SJSA1 (cell line): ENCODE measurements around the gene TSPYL2. TPM values are rescaled to one million over a fixed set of nuclear protein-coding genes. Genes with fewer than 3 reads are reported as not detected.

ENCODE experiments used
- DNase-seq, 2 experiments: peaks; one replicate each; pipeline ENCODE4 v3.0.0-alpha.2; 2015 to 2020; ENCODE audit warnings: low spot score in 2 of 2, low read depth in 1 of 2
- H3K27ac ChIP-seq: fragments of 250-450 bp; sonication (Bioruptor Pico); 2 replicates; pipeline ENCODE4 v1.5.1; 2020; ENCODE audit warnings: mild to moderate bottlenecking, moderate library complexity
- H3K27me3 ChIP-seq: fragments of 250-450 bp; sonication (Bioruptor Pico); replicated peaks from 2 replicates; pipeline ENCODE4 v1.5.1; 2020; ENCODE audit warnings: mild to moderate bottlenecking, moderate library complexity
- H3K36me3 ChIP-seq: fragments of 250-450 bp; sonication (Bioruptor Pico); 2 replicates; pipeline ENCODE4 v1.5.1; 2020; ENCODE audit warnings: mild to moderate bottlenecking
- H3K4me1 ChIP-seq: fragments of 250-450 bp; sonication (Bioruptor Pico); replicated peaks from 2 replicates; pipeline ENCODE4 v1.6.1; 2021; ENCODE audit warnings: mild to moderate bottlenecking
- H3K4me3 ChIP-seq: fragments of 250-450 bp; sonication (Bioruptor Pico); 2 replicates; pipeline ENCODE4 v1.5.1; 2020; ENCODE audit warnings: mild to moderate bottlenecking
- H3K9me3 ChIP-seq: fragments of 250-450 bp; sonication (Bioruptor Pico); replicated peaks from 2 replicates; pipeline ENCODE4 v1.5.1; 2020; ENCODE audit warnings: mild to moderate bottlenecking
- total RNA-seq: library from RNA; depleted of rRNA; stranded (reverse); fragments of >200 nt; shearing (Covaris generic); gene quantifications from 2 replicates; pipeline ENCODE4 v1.2.3, GENCODE V29; 2014; rRNA removed

Gene TSPYL2
- total RNA-seq: 8.1 and 13.3 TPM in 2 replicates

DNA sequence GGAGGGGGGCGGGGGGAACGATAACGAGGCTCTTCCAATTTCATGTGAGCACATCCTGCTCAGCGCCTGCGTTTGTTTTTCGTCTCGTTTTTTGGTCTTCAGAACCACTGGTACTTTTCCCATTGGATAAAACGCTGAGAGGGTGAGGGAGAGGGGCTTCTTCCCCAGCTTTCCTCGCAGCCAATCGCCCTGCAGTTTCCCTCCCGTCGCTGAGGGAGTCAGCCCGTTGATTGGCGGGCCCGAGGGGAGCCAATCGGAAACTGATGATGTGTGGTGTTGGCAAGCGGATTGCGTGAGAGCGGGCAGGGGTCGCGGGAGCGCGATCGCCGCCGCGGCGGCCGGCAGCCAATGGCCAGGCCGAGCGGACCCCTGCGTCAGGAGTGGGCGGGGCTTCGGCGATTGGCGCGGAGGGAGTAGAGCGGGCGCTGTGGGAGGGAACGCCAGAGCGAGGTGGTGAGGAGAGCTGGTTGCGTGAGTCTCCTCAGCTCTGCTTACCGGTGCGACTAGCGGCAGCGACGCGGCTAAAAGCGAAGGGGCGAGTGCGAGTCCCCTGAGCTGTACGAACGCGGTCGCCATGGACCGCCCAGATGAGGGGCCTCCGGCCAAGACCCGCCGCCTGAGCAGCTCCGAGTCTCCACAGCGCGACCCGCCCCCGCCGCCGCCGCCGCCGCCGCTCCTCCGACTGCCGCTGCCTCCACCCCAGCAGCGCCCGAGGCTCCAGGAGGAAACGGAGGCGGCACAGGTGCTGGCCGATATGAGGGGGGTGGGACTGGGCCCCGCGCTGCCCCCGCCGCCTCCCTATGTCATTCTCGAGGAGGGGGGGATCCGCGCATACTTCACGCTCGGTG lies at the start of gene TSPYL2:
TSPYL2 (plus strand) TSS at position 443 of the 848 bp plus-strand sequence; CDS start at position 575, 132 bp downstream.
- H3K36me3 ChIP-seq: peaks cover 7% of the 10 kb centered on the region; the same call in 1 of the 2 replicates
- peak; percentile 94 for DNase-seq
- H3K27me3 ChIP-seq: no peaks in the 10 kb centered on the region
- H3K4me1 ChIP-seq: peaks cover 4% of the 10 kb centered on the region
- no peaks in the 10 kb centered on the region for H3K9me3 ChIP-seq
- H3K27ac ChIP-seq: peak within 1 kb of the TSS; percentile 60
- H3K4me3 ChIP-seq: peak within 1 kb of the TSS; percentile 74

DNA sequence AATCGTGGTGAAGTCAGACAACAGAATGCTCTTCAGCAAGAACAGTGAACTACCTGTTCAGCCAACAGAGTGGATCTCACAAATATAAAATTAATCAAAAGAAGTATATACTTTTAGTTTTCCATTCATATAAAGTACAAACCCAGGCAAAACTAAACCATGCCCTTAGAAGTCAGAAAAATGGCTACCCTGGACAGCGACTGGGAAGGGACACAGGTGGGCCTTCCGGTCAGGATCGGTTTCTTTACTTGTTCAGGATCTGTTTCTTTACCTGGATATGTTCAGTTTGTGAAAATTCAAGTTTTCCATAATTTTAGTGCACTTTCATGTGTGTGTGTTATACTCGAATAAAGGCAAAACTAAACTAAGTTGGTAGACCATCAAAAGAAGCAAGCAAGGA lies 46.0 kb upstream of the TSPYL2 start:
- H3K27me3 ChIP-seq: 0 out of 2 replicates have a peak, but pooled peaks cover 5% of the 10 kb centered on the region
- no peak overlapping the region for H3K27ac ChIP-seq
- no peaks in the 10 kb centered on the region for H3K4me1 ChIP-seq
- DNase-seq: no peak
- no peaks in the 10 kb centered on the region for H3K36me3 ChIP-seq
- no peak overlapping the region for H3K4me3 ChIP-seq
- no peaks in the 10 kb centered on the region for H3K9me3 ChIP-seq

DNA sequence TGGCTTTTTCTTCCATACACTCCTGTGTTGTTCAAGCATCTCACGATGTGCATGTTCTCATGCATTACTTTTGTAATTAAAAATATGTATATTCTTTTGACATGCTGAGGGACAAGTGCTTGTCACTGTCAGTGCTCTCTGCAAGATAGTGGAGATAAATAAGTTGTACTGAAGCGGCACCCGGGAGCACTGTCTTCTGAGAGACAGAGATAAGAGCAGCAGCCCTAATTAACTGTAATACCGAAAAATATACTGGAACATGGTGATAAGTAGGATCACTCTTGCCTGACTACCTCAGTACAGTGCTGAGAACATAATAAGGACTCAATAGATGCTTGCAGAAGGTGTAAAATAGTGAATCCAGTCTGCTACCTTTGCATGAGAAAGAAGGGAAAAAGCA lies 42.9 kb upstream of the TSPYL2 start:
- Histone ChIP-seq H3K9me3 (no peaks in the 10 kb centered on the region), H3K36me3 (no peaks in the 10 kb centered on the region), H3K27me3 (0 out of 2 replicates have a peak, but pooled peaks cover 7% of the 10 kb centered on the region), H3K4me1 (no peaks in the 10 kb centered on the region), H3K27ac (no peak overlapping the region), H3K4me3 (no peak overlapping the region)
- DNase-seq: no peak

DNA sequence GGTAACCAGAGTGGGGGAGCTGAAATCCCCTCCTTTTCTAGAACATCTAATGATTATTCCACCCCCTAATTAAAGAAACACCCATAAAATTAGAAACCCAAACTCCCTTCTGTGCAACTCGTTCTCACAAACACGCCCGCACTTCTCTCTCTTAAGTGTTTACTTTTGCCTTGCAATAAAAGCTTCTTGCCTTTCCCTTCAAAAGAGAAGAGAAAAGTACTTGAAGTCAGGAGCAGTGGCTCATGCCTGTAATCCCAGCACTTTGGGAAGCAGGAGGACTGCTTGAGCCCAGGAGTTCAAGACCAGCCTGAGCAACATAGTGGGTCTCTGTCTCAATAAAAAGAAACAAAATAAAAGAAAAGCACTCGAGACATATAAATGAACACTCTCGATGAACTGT lies 37.2 kb upstream of the TSPYL2 start:
- peaks cover 5% of the 10 kb centered on the region for H3K4me1 ChIP-seq
- H3K27me3 ChIP-seq: 0 out of 2 replicates have a peak, but pooled peaks cover 7% of the 10 kb centered on the region
- H3K9me3 ChIP-seq: no peaks in the 10 kb centered on the region
- DNase-seq: no peak
- no peaks in the 10 kb centered on the region for H3K36me3 ChIP-seq
- H3K27ac ChIP-seq: no peak overlapping the region
- H3K4me3 ChIP-seq: no peak overlapping the region

DNA sequence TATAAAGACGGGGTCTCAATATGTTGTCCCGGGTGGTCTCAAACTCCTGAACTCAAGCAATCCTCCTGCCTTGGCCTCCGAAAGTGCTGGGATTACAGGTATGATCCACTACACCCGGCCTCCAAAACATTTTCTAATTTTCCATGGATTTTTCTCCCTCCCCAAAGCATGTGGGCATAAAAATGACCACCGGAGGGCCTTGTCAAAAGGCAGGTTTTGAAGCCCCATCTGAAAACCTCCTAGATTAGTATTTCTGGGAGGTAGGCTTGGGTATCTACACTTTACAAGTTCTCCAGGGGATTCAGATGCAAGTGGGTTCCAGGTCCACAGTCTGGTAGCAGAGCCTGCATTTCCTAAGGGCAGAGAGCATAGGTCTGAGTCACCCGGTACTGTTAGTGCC lies 34.9 kb upstream of the TSPYL2 start:
- no peaks in the 10 kb centered on the region for H3K27me3 ChIP-seq
- no peak overlapping the region for H3K4me3 ChIP-seq
- no peak overlapping the region for H3K27ac ChIP-seq
- no peaks in the 10 kb centered on the region for H3K9me3 ChIP-seq
- peaks cover 5% of the 10 kb centered on the region for H3K4me1 ChIP-seq
- DNase-seq: no peak
- no peaks in the 10 kb centered on the region for H3K36me3 ChIP-seq

DNA sequence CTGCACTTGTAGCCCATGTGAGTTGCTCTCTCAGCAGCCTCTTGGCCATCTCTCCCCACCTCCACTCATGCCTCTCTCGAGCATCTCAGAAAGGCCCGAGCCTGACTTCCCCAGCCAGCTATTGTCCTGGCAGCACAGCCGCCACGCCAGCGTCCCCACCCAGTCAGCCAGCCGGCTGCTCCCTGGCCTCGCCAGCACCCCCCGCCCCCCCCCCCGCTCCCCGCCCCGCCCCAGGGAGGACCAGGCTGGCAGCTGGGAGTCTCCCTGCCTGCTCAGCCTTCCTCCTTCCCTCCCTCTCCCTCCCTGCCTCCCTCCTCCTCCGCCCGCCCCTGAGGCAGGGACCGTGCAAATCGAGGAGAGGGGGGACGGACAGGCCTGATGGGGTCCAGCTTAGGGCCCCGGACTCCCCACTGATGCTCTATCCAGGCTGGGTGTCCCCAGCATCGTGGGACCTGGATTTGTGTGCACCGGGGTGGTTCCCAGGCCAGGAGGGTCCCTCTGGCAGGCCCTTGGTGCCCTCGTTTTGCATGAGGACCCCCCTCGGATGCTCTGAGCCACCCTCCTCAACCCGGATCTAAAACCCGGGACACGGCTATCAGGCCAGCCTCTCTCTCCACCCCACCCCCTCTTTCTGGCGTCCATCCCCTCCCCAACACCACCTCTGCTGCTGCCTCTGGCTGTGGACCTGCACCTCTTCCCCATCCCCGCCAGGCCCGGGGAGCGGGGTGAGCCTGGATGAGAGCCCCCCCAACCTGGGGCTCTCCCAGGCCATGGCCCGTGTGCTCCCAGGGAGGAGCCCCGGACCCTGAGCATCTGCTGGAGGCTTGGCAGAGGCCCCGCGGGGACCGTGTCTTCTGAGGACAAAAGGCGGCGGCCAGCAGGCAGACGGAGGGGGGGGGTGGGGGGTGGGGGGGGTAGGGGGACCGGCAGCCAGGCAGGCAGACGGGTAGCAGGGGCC lies 33.7 kb upstream of the TSPYL2 start, which contains the start of gene GPR173:
GPR173 (plus strand) TSS at position 621 of the 958 bp plus-strand sequence. CDS start 27,833 bp downstream, outside the sequence.
- H3K4me3 ChIP-seq: peak within 1 kb of the TSS; percentile 40
- no peaks in the 10 kb centered on the region for H3K9me3 ChIP-seq
- H3K4me1 ChIP-seq: peaks cover 5% of the 10 kb centered on the region
- no peaks in the 10 kb centered on the region for H3K27me3 ChIP-seq
- H3K36me3 ChIP-seq: no peaks in the 10 kb centered on the region
- DNase-seq: peak; percentile 42 to 52
- H3K27ac ChIP-seq: no peak within 1 kb of the TSS

DNA sequence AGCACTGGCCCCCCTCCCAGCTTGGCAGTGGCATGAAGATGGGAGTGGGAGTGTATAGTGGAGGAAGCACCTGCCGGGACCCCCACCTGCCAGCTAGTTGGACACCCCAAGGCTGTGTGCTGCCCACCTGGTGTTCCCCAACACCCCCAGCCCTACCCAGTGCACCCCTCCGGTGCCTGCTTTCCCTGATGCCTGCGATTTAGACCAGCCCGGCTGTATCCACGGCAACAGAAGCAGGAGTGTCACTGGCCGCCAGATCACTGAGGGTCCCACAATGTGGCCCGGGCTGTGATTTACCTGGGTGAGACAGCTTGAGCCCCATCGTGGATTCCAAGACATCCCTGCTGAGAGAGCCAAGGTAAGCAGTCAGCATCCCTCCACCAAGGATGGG lies 33.0 kb upstream of the TSPYL2 start:
- no peak for DNase-seq
- Histone ChIP-seq H3K9me3 (no peaks in the 10 kb centered on the region), H3K27me3 (no peaks in the 10 kb centered on the region), H3K4me1 (peaks cover 5% of the 10 kb centered on the region), H3K4me3 (peak overlapping the region; percentile 40), H3K36me3 (no peaks in the 10 kb centered on the region), H3K27ac (no peak overlapping the region)

DNA sequence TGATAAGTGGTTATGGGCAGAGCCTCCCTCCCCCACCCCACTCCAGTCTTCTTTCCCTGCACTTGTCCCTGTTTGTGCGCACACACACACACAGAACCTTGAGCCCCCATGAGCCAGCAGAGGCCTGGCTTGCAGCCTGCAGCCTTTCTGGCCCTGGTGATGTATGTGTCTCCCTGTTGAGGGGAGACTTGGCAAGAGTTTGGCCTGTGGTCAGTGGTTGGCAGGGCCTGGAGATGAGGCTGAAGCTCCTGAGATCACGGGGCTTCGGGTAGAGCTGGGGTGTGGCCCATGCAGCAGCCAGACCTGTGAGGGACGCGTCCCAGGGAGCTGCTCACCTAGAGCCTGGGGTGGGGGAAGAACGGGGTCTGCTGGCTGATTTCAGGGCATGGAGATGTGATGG lies 31.3 kb upstream of the TSPYL2 start:
- no peaks in the 10 kb centered on the region for H3K9me3 ChIP-seq
- no peaks in the 10 kb centered on the region for H3K36me3 ChIP-seq
- no peak overlapping the region for H3K4me3 ChIP-seq
- no peaks in the 10 kb centered on the region for H3K27me3 ChIP-seq
- H3K27ac ChIP-seq: no peak overlapping the region
- peaks cover 5% of the 10 kb centered on the region for H3K4me1 ChIP-seq
- DNase-seq: no peak

DNA sequence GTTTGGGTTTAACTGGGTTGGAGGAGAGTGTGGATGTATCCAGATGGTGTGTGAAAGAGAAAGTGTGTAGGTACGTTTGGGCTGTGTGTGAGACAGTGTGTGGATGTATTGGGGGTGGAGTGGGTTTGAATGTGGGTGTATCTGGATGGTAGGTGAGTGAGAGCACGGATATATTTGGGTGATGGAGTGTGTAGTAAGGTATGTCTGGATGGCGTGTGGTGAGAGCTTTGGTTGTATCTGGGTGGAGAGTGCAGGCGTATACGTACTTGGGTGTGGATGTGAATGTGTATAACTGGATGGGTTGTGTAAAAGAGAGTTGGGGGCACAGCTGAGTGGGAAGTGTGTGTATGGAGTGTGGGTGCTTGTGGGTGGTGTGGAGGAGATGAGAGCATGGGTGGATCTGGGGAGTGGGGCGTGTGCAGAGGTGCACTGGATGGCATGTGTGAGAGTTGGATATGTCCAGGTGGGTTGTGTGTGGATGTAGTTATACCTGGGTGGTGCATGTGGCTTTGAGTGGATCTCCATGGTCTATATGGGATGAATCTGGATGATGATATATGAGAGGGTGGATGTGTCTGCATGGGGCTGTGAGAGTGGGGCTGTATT lies 26.8 kb upstream of the TSPYL2 start:
- no peak for DNase-seq
- no peaks in the 10 kb centered on the region for H3K27me3 ChIP-seq
- H3K4me1 ChIP-seq: no peaks in the 10 kb centered on the region
- H3K4me3 ChIP-seq: no peak overlapping the region
- no peaks in the 10 kb centered on the region for H3K9me3 ChIP-seq
- H3K27ac ChIP-seq: no peak overlapping the region
- H3K36me3 ChIP-seq: no peaks in the 10 kb centered on the region

DNA sequence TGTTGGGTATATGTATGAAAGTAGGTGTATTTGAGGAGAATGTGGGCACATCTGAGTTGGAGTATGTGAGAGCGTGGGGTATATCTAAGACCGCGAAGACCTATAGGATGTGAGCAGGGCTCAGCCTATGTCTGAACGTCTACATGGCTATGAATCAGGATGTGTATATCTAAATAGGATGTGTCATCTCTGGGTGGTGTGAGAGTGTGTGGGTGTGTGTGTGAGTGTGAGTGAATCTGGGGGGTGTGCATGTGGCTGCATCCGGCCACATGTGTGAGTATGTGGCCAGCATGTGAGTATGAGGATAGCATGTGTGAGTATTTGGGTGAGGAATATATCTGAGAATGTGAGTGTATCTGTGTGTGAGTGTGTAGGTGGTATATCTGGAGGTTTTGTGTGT lies 25.9 kb upstream of the TSPYL2 start:
- Histone ChIP-seq H3K27ac (no peak overlapping the region), H3K36me3 (no peaks in the 10 kb centered on the region), H3K4me3 (no peak overlapping the region), H3K27me3 (no peaks in the 10 kb centered on the region), H3K4me1 (no peaks in the 10 kb centered on the region), H3K9me3 (no peaks in the 10 kb centered on the region)
- no peak for DNase-seq

DNA sequence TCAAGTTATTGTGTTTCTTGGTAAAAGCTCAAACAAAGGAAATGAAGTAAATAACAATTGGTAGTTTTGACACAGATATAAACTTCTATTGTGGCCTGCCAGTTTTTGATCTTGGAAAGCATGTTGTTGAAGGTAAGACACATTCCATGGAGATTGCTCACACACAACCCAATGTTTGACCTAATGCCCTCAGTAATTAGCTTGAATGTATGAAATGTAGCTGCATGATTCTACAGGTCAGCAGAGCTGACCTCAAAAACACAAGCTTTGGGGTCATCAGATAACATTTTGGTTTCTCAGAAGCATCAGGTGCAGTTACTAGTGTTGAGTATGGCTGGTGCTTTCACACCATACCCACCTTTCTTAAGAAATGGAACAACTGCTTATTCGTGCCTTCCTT lies 17.1 kb upstream of the TSPYL2 start:
- H3K27ac ChIP-seq: no peak overlapping the region
- H3K4me1 ChIP-seq: no peaks in the 10 kb centered on the region
- H3K36me3 ChIP-seq: no peaks in the 10 kb centered on the region
- H3K27me3 ChIP-seq: no peaks in the 10 kb centered on the region
- no peaks in the 10 kb centered on the region for H3K9me3 ChIP-seq
- DNase-seq: no peak
- H3K4me3 ChIP-seq: no peak overlapping the region

DNA sequence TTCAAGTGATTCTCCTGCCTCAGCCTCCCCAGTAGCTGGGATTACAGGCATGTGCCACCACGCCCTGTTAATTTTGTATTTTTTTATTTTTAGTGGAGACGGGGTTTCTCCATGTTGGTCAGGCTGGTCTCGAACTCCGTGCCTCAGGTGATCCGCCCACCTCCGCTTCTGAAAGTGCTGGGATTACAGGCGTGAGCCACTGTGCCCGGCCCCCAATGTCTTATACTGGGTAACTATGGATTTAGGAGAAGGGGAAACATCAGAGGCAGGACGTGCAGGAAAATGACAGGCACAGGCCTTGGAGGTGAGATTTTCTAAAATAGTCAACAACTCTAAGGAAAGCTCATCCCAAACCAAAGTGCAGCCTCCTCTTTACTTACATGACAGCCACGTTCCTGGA lies 11.1 kb upstream of the TSPYL2 start:
- H3K27me3 ChIP-seq: no peaks in the 10 kb centered on the region
- H3K9me3 ChIP-seq: no peaks in the 10 kb centered on the region
- no peaks in the 10 kb centered on the region for H3K36me3 ChIP-seq
- H3K27ac ChIP-seq: no peak overlapping the region
- 0 out of 2 replicates have a peak, but pooled peaks cover 3% of the 10 kb centered on the region for H3K4me1 ChIP-seq
- no peak overlapping the region for H3K4me3 ChIP-seq
- DNase-seq: no peak

DNA sequence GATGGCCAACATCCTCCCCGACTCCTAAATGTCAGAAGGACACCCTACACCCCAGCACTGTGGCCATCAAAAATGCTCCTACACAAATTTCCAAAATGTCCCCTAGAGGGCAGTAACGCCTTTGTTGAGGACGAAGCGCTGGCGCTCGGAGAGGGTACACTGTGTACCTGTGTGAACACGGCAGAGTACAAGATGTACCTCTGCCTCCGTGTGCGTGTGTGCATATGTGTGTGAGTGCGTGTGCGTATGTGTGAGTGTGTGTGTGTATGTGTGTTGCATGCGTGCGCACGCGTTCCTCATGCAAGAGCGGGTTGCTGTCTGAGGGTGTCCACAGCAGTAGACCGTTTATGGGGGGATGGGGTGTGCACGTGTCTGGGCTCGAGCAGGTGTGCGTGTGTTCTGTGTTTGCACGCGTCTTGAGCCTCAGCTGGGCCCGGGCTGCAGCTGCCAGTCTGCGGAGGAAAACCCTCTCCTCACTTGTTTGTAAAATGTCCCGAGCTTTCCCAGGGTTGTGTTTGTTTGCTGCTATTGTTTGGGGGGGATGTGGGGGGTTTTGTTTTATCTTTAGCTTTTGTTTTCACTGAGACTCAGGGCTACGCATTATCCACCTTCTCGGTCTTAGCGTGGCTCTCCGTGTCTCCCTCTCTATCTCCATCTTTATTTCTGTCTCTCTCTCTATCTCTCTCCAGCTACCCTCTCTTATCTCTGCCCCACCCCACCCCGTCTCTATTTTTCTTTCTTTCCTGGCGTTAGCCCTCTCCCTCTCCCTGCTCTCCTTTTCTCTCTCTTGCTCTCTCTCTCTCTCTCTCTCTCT lies 10.4 kb upstream of the TSPYL2 start:
- H3K4me3 ChIP-seq: no peak overlapping the region

More for the DNA sequence above, 10.4 kb upstream of the TSPYL2 start:
- Histone ChIP-seq H3K27me3 (no peaks in the 10 kb centered on the region), H3K36me3 (no peaks in the 10 kb centered on the region), H3K27ac (no peak overlapping the region), H3K9me3 (no peaks in the 10 kb centered on the region), H3K4me1 (0 out of 2 replicates have a peak, but pooled peaks cover 3% of the 10 kb centered on the region)
- DNase-seq: peak in 1 of 2 experiments; percentile 44
